ENCODE results near the gene ZDHHC11B.
"Not testable (repeated sequence)": the region's sequence is repeated elsewhere in the genome, so short reads cannot be mapped to it uniquely, and the experiment has no call there.

Gene ZDHHC11B

DNA sequence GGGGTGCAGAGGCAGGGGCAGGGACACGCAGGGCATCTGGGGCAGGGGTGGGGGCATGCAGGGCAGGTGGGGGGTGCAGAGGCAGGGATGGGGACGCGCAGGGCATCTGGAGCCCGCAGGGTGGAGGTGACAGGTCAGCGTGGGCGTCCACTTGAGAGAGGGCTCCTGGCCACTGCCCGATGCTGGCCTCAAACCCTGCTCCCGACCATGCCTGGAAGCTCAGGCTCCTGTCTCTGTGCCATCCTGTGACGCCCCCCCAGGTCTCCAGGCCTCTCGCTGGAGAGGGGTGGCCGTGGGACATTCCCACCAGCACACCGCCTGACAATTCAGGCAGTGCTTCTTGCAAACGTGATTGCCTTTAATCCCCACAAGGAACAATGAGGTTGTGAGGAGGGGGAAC, 33.0 kb downstream of the ZDHHC11B start:
- TF ChIP-seq, protein P1, sequence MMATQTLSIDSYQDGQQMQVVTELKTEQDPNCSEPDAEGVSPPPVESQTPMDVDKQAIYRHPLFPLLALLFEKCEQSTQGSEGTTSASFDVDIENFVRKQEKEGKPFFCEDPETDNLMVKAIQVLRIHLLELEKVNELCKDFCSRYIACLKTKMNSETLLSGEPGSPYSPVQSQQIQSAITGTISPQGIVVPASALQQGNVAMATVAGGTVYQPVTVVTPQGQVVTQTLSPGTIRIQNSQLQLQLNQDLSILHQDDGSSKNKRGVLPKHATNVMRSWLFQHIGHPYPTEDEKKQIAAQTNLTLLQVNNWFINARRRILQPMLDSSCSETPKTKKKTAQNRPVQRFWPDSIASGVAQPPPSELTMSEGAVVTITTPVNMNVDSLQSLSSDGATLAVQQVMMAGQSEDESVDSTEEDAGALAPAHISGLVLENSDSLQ (IDR thresholded peaks at IDR 0.05): no peak
- TF ChIP-seq FOXM1 (IDR thresholded peaks at IDR 0.05; ENCODE audit: borderline replicate concordance) (no peak), ZNF384 (IDR thresholded peaks at IDR 0.05) (no peak), CTBP1 (IDR thresholded peaks at IDR 0.05; ENCODE audit: borderline replicate concordance) (no peak), LEF1 (IDR thresholded peaks at IDR 0.05; ENCODE audit: borderline replicate concordance) (no peak), TARDBP (IDR thresholded peaks at IDR 0.05) (no peak), ARNT (IDR thresholded peaks at IDR 0.05) (no peak), SUZ12 (IDR thresholded peaks at IDR 0.05) (no peak), NFRKB (IDR thresholded peaks at IDR 0.05) (no peak), L3MBTL2 (conservative IDR thresholded peaks at IDR 0.05) (no peak), FOXA1 (IDR thresholded peaks at IDR 0.05) (no peak), SP1 (IDR thresholded peaks at IDR 0.05) (no peak), ELF4 (IDR thresholded peaks at IDR 0.05) (no peak), FOXK2 (IDR thresholded peaks at IDR 0.05) (no peak), BHLHE40 (IDR thresholded peaks at IDR 0.05; ENCODE audit: borderline replicate concordance) (no peak), HDGF (IDR thresholded peaks at IDR 0.05; ENCODE audit: borderline replicate concordance) (no peak)
- ChIA-PET CTCF (no interaction called here), POLR2A (no interaction called here)

GRCh38 chr5:750226-750625, 34.3 kb downstream of the ZDHHC11B start:
- POLR2A ChIA-PET; CTCF ChIA-PET; DNase-seq (ENCODE audit: extremely low spot score): not testable (repeated sequence)

More for the DNA sequence above, 33.0 kb downstream of the ZDHHC11B start:
- DNase-seq (ENCODE audit: extremely low spot score): no peak

DNA sequence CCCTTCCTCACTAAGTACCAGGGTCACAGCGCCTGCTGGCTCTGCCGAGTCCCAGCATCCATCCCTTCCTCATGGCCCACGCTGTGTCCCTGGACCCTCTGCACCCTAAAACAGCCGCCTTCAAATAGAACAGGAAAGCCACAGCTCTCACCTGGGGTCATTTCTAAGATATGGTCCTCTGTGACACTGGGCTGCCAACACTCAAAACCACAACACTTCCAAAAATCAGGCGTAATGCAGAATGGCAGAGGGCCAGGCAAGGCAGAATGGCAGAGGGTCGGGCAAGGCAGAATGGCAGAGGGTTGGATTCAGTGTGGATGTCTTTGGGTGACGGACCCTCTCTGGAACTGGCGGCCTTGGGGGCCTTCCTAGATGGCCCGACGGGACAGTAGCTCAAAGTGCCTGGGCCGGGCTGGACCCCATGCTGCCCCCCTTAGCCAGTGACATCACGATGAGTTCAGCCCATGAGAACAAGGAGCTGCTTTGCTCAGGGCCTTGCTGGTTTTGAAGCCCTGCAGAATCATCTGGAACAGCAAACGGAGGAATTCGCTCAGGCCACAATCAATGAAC, 35.3 kb downstream of the ZDHHC11B start:
- no peak for DNase-seq (ENCODE audit: extremely low spot score)
- CTCF ChIA-PET: no interaction called here
- POLR2A ChIA-PET: no interaction called here

GRCh38 chr5:748011-748980, 36.2 kb downstream of the ZDHHC11B start:
- CTCF ChIA-PET; DNase-seq (ENCODE audit: extremely low spot score): not testable (repeated sequence)

More for the DNA sequence above, 35.3 kb downstream of the ZDHHC11B start:
- TF ChIP-seq, protein P1 (IDR thresholded peaks at IDR 0.05): no peak
- no peak for TF ChIP-seq ARNT (IDR thresholded peaks at IDR 0.05)
- TF ChIP-seq HDGF (IDR thresholded peaks at IDR 0.05; ENCODE audit: borderline replicate concordance): no peak
- TF ChIP-seq BHLHE40 (IDR thresholded peaks at IDR 0.05; ENCODE audit: borderline replicate concordance): no peak
- no peak for TF ChIP-seq CTBP1 (IDR thresholded peaks at IDR 0.05; ENCODE audit: borderline replicate concordance)

DNA sequence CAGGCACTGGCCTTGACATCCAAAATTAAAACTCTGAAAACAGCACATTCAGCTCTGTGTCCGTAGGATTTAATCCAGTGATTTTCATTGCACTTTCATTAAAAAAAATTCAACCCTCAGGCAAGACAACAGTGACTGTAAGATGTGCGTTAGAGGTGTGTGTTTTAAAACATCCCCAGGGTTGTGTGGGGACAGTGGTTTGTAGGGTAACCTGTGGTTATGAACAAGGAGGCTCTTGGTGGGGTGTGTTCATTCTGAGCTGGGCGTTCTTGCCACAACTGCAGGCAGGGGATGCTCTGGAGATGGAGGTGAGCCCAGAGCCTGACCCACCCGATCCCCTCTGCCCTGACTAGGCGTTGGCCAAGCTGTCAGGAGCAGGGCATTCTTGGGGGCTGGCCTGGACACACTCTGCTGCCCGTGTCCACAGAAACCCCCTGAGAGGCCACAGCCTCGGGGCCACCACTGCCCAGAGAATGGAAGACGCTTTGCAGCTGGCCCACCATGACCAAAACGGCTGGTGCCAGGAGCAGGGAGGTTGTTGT, 37.2 kb downstream of the ZDHHC11B start:
- DNase-seq (ENCODE audit: extremely low spot score); POLR2A ChIA-PET; CTCF ChIA-PET: not testable (repeated sequence)

More at GRCh38 chr5:748011-748980, 36.2 kb downstream of the ZDHHC11B start:
- POLR2A ChIA-PET: not testable (repeated sequence)

- no peak for TF ChIP-seq TARDBP (IDR thresholded peaks at IDR 0.05)
- TF ChIP-seq ELF4 (IDR thresholded peaks at IDR 0.05): no peak
- no peak for TF ChIP-seq ZNF384 (IDR thresholded peaks at IDR 0.05)
- TF ChIP-seq, protein P1 (IDR thresholded peaks at IDR 0.05): no peak
- no peak for TF ChIP-seq FOXK2 (IDR thresholded peaks at IDR 0.05)
- no peak for TF ChIP-seq BHLHE40 (IDR thresholded peaks at IDR 0.05; ENCODE audit: borderline replicate concordance)
- TF ChIP-seq CTBP1 (IDR thresholded peaks at IDR 0.05; ENCODE audit: borderline replicate concordance): no peak
- no peak for TF ChIP-seq L3MBTL2 (conservative IDR thresholded peaks at IDR 0.05)
- no peak for TF ChIP-seq SUZ12 (IDR thresholded peaks at IDR 0.05)
- TF ChIP-seq ARNT (IDR thresholded peaks at IDR 0.05): no peak
- no peak for TF ChIP-seq FOXM1 (IDR thresholded peaks at IDR 0.05; ENCODE audit: borderline replicate concordance)
- TF ChIP-seq NFRKB (IDR thresholded peaks at IDR 0.05): no peak
- POLR2A ChIA-PET: no interaction called here
- no peak for DNase-seq (ENCODE audit: extremely low spot score)
- CTCF ChIA-PET: no interaction called here
Observed at GRCh38 chr5:746258-746761, 38.2 kb downstream of the ZDHHC11B start.

GRCh38 chr5:745272-746142, 39.0 kb downstream of the ZDHHC11B start:
- CTCF ChIA-PET; POLR2A ChIA-PET; DNase-seq (ENCODE audit: extremely low spot score): not testable (repeated sequence)

GRCh38 chr5:743696-744404, 40.7 kb downstream of the ZDHHC11B start:
- CTCF ChIA-PET; DNase-seq (ENCODE audit: extremely low spot score); POLR2A ChIA-PET: not testable (repeated sequence)

- DNase-seq (ENCODE audit: extremely low spot score); POLR2A ChIA-PET; CTCF ChIA-PET: not testable (repeated sequence)
Observed at GRCh38 chr5:742276-742675, 42.3 kb downstream of the ZDHHC11B start.

GRCh38 chr5:734145-734544, 50.4 kb downstream of the ZDHHC11B start:
- CTCF ChIA-PET; DNase-seq (ENCODE audit: extremely low spot score); POLR2A ChIA-PET: not testable (repeated sequence)

Measured in HEK293T (cell line).